NCI-H1436 (cell line): ENCODE measurements around the gene ATP8B3.
A peak's percentile ranks its signal among the peaks of the same experiment; 100 is the strongest.

Experiments used
- DNase-seq: peaks from one replicate; lab custom pipeline; 2025; lab: John Stamatoyannopoulos, UW

ATP8B3 gene

GRCh38 chr19:1849886-1850398, 37.9 kb upstream of the ATP8B3 start:
- DNase-seq, result no peak

- no peak for DNase-seq
These were observed 37.0 kb upstream of the ATP8B3 start for GRCh38 chr19:1849132-1849474.

- DNase-seq, result peak; percentile 95
These were observed 36.5 kb upstream of the ATP8B3 start, which contains the start of gene REXO1 for GRCh38 chr19:1848399-1849131. Gene REXO1 (minus strand): TSS chr19:1848483. CDS start chr19:1848358, 125 bp downstream.

GRCh38 chr19:1847684-1848398, 35.8 kb upstream of the ATP8B3 start:
- no peak for DNase-seq

GRCh38 chr19:1847348-1847683, 35.2 kb upstream of the ATP8B3 start:
- DNase-seq, result no peak

GRCh38 chr19:1846517-1847204, 34.6 kb upstream of the ATP8B3 start:
- no peak for DNase-seq

GRCh38 chr19:1845642-1846041, 33.6 kb upstream of the ATP8B3 start:
- no peak for DNase-seq

GRCh38 chr19:1845125-1845515, 33.0 kb upstream of the ATP8B3 start:
- no peak for DNase-seq

- DNase-seq, result no peak
These were observed 32.5 kb upstream of the ATP8B3 start for GRCh38 chr19:1844513-1845124.

GRCh38 chr19:1843646-1844394, 31.7 kb upstream of the ATP8B3 start:
- no peak for DNase-seq

- no peak for DNase-seq
These were observed 31.0 kb upstream of the ATP8B3 start for GRCh38 chr19:1843116-1843515.

- DNase-seq, result no peak
These were observed 29.3 kb upstream of the ATP8B3 start for GRCh38 chr19:1841209-1841924.

GRCh38 chr19:1840541-1841115, 28.6 kb upstream of the ATP8B3 start:
- no peak for DNase-seq

GRCh38 chr19:1839658-1840540, 27.8 kb upstream of the ATP8B3 start:
- no peak for DNase-seq

GRCh38 chr19:1837625-1838105, 25.6 kb upstream of the ATP8B3 start:
- no peak for DNase-seq

- DNase-seq, result no peak
These were observed 25.1 kb upstream of the ATP8B3 start for GRCh38 chr19:1837222-1837565.

- DNase-seq, result no peak
These were observed 24.6 kb upstream of the ATP8B3 start for GRCh38 chr19:1836458-1837221.

- DNase-seq, result no peak
These were observed 21.5 kb upstream of the ATP8B3 start for GRCh38 chr19:1833540-1833939.
